Measurements from ENCODE around the gene TLE7. TPM values are rescaled to one million over a fixed set of nuclear protein-coding genes. Genes with fewer than 3 reads are reported as not detected.

Gene TLE7
- polyA plus RNA-seq, 1 of the 3 experiments (the other 2 are of a cell fraction) = not detected

GRCh38 chr16:71473891-71474290 is 32.0 kb upstream of the TLE7 start:
- Histone ChIP-seq H3K27ac (ENCODE audit: low read depth in 2 of 2, low read length in 1 of 2) (peak overlapping the region in 1 of 2 experiments; percentile 77; a peak in 1 of 4 replicates), H4K20me1 (ENCODE audit: insufficient read depth) (no peaks in the 10 kb centered on the region), H2AFZ (ENCODE audit: low read depth) (no peak overlapping the region), H3K4me1 (ENCODE audit: control insufficient read depth in 1 of 2, insufficient read depth in 2 of 2, low read depth in 1 of 2, low read length in 1 of 2) (no peaks in the 10 kb centered on the region), H3K9ac (no peak overlapping the region), H3K9me2 (no peaks in the 10 kb centered on the region), H3K4me2 (0 out of 2 replicates have a peak overlapping the region, but pooled peaks have one; percentile 25), H3K79me2 (ENCODE audit: insufficient read depth) (no peaks in the 10 kb centered on the region), H3K27me3 (ENCODE audit: insufficient read depth) (no peaks in the 10 kb centered on the region), H3F3A (replicated peaks; ENCODE audit: insufficient read depth) (peaks cover 20% of the 10 kb centered on the region), H3K9me3 (no peaks in the 10 kb centered on the region; the same call in 1 of the 2 replicates), H3K4me3 (ENCODE audit: low read depth in 2 of 2, low read length in 1 of 2) (no peak overlapping the region), H3K36me3 (replicated peaks in 1 of 2; ENCODE audit: control insufficient read depth in 1 of 2, insufficient read depth in 2 of 2, low read length in 1 of 2) (peaks cover 28 to 35% of the 10 kb centered on the region in 2 experiments)
- WGBS (ENCODE audit: low lambda C conversion rate) = 81% methylated on average over 5 of the region's 5 CpGs
- ChIA-PET CTCF (interaction anchor here (1.5 kb wide), 1 partner anchor 15 kb away, joined by 3 read pairs; no protein-coding TSS in a partner anchor), POLR2A (no interaction called here)
- TF ChIP-seq GABPA (IDR thresholded peaks at IDR 0.05; ENCODE audit: low read depth) = no peak
- no peak for TF ChIP-seq FOXJ3 (CRISPR knock-in tag; IDR thresholded peaks at IDR 0.05)
- TF ChIP-seq ZBTB33 (IDR thresholded peaks at IDR 0.05; ENCODE audit: borderline replicate concordance, low read depth) = no peak
- TF ChIP-seq FOXM1 (IDR thresholded peaks at IDR 0.05; ENCODE audit: low read depth) = no peak
- TF ChIP-seq PBX3 (IDR thresholded peaks at IDR 0.05) = no peak
- TF ChIP-seq IRF3 (IDR thresholded peaks at IDR 0.05; ENCODE audit: low read depth, low read length) = no peak
- DNase-seq = no peak

- H3K36me3 ChIP-seq (replicated peaks in 1 of 2; ENCODE audit: control insufficient read depth in 1 of 2, insufficient read depth in 2 of 2, low read length in 1 of 2) = peaks cover 20 to 26% of the 10 kb centered on the region in 2 experiments
- no peak for DNase-seq
- H4K20me1 ChIP-seq (ENCODE audit: insufficient read depth) = no peaks in the 10 kb centered on the region
- no peak overlapping the region for H3K4me2 ChIP-seq
- no peaks in the 10 kb centered on the region for H3K4me1 ChIP-seq (ENCODE audit: control insufficient read depth in 1 of 2, insufficient read depth in 2 of 2, low read depth in 1 of 2, low read length in 1 of 2)
- peaks cover 20% of the 10 kb centered on the region for H3F3A ChIP-seq (replicated peaks; ENCODE audit: insufficient read depth)
- H2AFZ ChIP-seq (ENCODE audit: low read depth) = no peak overlapping the region
- H3K27me3 ChIP-seq (ENCODE audit: insufficient read depth) = no peaks in the 10 kb centered on the region
- no peaks in the 10 kb centered on the region for H3K9me2 ChIP-seq
- 81% methylated on average over 2 of the region's 2 CpGs for WGBS (ENCODE audit: low lambda C conversion rate)
- no peak overlapping the region for H3K27ac ChIP-seq (ENCODE audit: low read depth in 2 of 2, low read length in 1 of 2)
- TF ChIP-seq CTCF (IDR thresholded peaks at IDR 0.05) = no peak
- TF ChIP-seq GABPA (IDR thresholded peaks at IDR 0.05; ENCODE audit: low read depth) = no peak
- TF ChIP-seq MEF2A (IDR thresholded peaks at IDR 0.05; ENCODE audit: borderline replicate concordance, low read depth) = no peak
- no peak for TF ChIP-seq JUND (IDR thresholded peaks at IDR 0.05)
- TF ChIP-seq ZBTB33 (IDR thresholded peaks at IDR 0.05; ENCODE audit: borderline replicate concordance, low read depth) = no peak
- no peak overlapping the region for H3K9ac ChIP-seq
- H3K79me2 ChIP-seq (ENCODE audit: insufficient read depth) = no peaks in the 10 kb centered on the region
- ChIA-PET POLR2A (interaction anchor here (0.9 kb wide), 1 partner anchor 11 kb away, joined by 3 read pairs; the partner anchor contains the start of gene ZNF23), CTCF (no interaction called here)
- H3K4me3 ChIP-seq (ENCODE audit: low read depth in 2 of 2, low read length in 1 of 2) = no peak overlapping the region
- H3K9me3 ChIP-seq = no peaks in the 10 kb centered on the region; the same call in 1 of the 2 replicates
These were observed 31.1 kb upstream of the TLE7 start for GRCh38 chr16:71472931-71473330.

Measured in SK-N-SH (cell line).